HG03571 (cell line): ENCODE results near the gene CSTF1.

Experiments
- ATAC-seq: cut with Tn5 transposase; IDR thresholded peaks from one replicate; pipeline ENCODE4 v1.9.1; 2021; ENCODE audit not compliant: unreplicated experiment

Gene CSTF1

DNA sequence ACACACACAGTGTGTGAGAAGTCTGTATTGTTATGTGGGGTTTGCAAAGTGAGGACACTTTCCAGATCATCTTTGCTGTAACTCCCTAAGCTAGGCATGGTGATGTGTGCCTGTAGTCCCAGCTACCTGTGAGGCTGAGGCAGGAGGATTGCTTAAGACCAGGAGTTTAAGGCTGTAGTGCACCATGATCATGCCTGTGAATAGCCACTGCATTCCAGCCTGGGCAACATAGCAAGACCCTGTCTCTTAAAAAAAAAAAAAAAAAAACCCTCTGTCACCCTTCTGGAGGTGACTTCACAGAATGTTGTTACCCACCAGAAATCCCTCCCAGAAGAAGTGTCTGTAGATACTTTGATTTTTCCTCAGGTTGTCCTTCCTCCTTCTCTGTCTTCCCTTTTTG is 34.5 kb downstream of the CSTF1 start:
- no peak for ATAC-seq

DNA sequence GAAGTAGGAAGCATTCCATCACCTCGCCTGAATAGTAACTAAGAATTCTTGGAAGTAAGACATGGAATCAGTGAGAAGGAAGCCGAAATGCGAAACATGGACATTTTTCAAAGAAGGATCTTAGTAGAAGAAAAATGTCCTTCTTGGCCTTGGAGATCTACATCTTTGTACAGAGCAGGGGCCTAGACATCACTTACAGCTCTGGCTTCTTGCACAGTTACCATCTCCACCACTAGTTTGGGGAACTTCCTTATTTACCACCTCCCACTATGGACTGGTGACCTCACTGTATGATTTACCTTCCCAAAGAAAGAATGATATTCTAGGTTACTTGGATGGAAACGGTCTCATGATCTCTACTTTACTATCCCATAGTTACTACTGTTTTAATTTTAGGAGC is 35.4 kb downstream of the CSTF1 start:
- ATAC-seq, result no peak

DNA sequence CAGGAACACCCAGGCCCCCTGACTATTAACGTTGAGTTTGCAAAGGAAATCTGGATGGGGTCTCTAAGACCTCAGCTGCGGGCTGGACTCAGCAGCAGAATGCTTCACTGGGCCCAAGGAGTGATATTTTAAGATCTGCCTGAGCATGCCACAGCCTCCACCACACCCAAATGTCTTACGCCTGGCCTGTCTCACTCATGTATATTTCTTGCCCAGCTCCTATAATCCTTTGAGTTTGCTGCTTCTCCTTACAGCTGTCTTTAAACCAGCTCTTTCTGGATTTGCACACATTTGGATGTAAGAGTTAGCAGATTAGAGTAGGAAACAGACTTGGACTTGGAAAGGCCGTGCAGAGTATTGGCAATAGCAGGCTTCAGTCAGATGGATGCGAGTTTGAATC is 36.0 kb downstream of the CSTF1 start:
- ATAC-seq, result no peak

DNA sequence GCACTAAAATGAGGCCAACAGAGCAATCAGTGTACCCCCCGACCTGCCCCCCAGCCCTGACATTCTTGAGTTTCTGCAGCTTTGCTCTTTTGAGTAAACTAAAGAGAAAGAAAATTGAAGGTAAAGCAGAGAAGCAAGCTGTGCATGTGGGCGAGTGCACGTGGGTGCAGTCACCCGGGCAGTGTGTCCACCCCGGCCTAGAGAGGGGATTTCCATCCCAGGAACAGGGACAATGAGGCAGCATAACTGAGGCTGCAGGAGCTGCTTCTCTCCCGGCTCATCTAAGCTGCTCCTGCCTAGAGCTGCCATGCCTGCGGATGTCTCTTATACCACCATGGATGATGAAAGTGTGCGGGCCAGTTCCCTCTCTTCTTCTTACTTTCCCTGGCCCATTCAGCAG is 36.4 kb downstream of the CSTF1 start:
- no peak for ATAC-seq

DNA sequence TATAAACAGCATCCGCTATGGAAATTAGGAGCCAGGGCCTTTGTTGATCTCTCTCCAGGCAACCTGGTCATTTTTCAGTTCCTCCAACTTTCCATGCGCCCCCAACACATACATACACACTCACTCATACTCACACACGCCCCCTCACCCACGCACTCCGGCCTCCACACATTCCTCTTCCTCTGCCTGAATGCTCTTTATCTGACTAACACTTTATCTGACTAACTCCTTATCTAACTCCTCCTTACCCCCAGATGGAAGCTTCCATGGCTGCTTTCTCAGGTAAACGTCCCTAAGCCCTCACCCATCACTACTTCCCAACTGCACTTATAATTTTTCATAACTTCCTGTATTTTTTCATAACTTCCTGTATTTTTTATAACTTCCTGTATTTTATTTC is 37.1 kb downstream of the CSTF1 start:
- ATAC-seq, result no peak

DNA sequence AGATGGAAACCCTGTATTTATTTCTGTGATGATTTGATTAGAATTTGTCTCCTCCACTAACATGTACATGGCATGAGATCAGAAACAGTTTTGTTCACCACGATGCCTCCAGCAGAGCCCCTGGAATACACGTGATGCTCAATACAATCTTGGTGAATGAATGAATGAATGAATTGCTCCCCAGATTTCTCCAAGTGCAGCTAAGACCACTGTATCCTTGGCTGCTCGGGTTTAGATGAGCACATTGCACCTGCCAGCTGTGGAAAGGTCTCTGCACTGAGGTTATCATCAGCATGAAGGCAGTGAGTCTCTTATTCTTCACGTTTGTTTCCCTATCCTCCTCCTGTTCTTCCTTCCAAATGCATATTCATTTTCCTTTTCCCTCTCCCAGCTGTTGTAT is 37.5 kb downstream of the CSTF1 start:
- no peak for ATAC-seq

DNA sequence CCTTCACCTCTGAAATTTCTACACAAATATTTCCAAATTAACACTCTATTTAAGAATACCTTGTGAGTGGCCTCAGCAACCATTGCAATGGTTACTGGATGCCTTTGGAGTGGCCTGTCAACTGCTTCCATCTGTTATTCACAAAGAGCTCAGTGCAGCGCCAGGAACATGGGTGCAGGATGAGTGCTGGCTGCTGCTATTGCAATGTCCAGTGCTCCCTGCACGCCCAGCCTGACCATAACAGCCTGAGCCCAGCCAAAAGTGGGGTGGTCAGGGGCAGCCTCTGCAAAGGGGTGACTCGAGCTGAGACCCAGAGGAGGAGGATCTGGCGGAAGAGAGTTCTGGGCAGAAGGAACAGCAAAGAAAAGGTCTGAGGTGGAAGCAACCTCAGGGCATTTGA is 38.0 kb downstream of the CSTF1 start:
- no peak for ATAC-seq

DNA sequence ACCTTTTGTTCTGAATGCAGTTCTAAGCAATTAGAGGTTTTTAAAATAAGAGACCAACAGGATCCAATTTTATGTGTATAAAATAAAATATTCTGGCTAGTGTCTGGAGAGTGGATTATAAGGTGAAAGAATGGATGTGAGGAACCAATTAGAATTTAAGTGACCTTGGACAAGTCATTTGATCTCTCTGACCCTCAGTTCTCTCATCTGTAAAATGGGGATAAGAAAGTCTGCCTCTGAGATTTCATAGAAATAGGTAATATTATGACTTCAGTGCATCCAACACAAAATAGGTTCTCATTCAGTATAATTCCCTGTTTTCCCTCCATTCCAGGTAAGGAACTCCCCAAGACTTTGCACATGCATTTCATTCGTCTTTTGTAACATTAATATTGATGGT is 38.5 kb downstream of the CSTF1 start:
- ATAC-seq, result no peak

DNA sequence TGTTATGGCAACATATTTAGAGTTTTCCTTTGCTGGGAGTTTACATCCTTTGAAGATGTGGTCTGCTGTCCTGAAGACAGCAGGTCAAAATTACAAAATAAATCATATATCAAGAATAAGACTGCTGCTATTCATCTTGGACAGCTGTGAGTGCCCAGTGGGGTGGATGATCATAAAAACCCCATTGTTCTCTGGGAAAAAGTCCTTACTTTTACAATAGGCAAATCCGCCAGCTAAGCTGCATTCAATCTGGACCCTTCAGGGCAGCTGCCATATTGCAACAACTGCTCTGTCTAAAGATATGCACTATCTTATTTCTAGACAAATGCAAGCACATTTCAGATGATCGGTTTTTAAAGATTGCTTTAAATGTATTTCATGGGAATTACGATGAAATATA is 39.0 kb downstream of the CSTF1 start:
- ATAC-seq, result no peak

DNA sequence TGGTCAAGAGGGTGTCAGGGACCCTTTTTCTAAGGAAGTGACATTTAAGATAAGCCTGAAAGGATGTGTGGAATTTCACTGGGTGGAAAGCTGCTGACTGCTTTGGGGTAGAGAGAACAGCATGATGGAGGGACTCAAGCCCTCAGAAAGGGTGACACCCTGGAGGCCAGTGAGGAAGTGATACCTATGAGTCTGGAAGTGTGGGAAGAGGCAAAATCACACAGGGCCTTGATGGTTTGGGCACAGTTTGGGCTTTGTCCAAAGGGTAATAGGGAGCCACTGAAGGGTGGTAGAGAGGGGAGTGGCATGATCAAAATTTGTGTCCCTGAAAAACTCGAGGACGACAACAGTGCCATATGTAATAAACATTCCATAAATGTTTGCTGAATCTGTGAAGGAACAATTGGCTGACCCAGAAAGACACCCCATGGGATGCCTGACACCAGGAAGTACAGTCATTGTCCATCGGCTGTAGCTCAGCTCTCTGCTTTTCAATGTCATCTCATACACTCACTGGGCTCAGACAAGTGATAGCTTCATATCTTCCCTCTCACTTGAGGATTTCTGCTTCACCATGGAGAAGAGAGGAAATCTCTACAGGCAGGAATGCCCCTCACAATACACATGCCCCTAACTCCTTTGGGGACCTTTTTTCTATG is 40.9 kb downstream of the CSTF1 start:
- no peak for ATAC-seq

DNA sequence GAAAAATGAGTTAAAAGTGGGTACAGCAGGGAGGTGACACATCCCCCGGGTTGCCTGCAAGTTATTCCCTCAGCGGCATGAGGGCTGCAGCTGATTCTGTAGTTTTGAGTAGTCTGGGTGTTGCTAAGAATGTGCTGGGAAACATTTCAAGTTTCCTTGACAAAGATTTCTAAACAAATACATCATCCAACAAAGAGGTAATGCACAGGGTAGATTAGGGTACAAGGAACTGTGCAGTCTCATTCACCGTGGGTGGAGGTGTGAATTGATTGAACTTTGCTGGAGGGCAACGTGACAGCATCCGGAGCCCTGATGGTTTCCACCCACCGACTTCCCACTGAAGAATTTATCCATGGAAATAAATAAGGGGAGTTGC is 41.4 kb downstream of the CSTF1 start:
- ATAC-seq, result no peak

DNA sequence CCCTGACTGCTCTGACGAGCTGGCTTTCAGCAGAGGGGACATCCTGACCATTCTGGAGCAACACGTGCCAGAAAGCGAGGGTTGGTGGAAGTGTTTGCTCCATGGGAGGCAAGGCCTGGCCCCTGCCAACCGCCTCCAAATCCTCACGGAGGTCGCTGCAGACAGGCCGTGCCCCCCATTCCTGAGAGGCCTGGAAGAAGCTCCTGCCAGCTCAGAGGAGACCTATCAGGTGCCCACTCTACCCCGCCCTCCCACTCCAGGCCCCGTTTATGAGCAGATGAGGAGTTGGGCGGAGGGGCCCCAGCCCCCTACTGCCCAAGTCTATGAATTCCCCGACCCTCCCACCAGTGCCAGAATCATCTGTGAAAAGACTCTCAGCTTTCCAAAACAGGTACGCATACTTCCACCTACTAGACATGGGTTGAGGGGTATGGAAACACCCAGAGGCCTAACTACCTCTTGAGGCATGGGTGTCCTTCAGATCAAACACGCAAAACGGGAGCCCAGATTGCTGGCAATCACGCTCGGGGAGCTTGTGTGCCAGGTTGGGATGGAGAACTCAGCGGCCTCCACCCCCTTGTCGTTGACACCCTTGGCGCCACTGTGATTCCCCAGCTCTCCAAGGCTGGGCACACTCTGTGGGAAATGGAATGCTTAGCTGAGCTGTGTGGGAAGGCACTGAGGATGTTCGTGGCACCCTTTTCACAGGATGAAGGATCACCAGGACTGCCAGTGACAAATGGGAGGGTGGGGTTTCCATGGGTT is 44.9 kb downstream of the CSTF1 start:
- no peak for ATAC-seq

DNA sequence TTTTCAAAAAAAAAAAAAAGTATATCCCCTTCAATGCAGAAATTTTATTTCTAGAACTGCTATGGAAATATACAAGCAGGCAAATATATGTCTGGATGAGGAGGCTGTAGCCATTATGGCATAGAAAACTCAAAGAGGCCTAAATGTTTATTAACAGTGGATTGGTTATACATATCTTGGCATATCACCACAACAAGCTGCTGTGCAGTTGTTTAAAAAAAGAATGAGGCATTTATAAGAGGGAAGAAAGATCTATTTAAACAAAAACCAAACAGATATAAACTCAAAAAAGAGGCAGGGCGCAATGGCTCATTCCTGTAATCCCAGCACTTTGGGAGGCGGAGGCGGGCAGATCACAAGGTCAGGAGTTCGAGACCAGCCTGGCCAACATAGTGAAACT is 45.8 kb downstream of the CSTF1 start:
- no peak for ATAC-seq

DNA sequence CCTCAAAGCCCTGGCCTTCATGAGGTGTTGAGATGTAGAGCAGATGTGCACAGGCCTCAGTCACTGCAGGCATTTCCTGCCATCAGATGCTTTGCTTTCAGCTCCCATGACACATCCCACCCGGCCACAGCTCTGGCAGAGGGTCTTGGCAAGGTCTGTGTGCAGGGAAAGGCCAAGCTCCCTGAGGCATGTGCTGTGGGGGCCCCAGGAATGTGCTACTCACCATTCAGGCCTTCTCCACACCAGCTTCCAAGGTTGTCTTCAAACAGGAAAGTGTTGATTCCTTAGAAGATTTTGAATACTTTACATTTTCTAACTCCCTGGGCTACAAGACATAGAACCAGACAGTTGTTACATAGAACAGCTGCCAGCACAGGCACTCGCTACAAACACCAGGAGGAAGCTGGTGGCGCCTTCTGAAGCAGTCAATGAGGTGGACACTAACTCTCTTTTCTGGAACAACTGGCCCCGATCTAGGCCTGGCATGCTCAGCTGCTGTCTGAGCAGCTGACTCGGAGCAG is 47.4 kb downstream of the CSTF1 start:
- ATAC-seq, result no peak

DNA sequence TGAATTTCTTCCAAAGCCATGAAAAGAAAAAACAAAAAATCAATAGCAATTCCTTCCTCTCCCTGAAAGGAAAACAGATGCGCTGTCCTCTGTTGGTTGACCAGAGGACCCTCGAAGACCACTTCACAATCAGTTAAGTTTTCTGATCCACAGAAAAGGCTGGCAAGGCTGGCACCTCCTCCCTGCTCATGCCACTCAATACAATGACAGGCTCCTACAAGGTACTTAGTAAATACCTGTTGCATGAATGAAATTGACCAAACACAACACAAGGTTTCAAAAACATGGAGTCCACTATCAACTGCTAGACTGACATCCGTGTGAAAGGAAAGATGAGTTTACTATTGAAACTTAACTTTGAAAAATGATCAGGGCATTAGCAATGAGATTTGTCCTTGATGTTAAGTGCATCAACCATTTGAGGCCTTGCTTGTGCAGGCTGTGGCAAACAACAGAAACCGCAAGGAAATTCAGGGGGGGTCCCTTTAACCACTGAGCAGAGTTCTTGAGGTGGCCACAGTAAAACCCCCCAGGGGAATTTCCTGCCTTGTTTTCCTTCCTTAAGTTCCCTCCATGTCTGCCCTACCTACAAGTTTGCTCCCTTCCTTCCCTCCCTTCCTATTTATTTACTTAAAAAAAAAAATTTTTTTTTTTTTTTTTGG is 48.0 kb downstream of the CSTF1 start:
- no peak for ATAC-seq

DNA sequence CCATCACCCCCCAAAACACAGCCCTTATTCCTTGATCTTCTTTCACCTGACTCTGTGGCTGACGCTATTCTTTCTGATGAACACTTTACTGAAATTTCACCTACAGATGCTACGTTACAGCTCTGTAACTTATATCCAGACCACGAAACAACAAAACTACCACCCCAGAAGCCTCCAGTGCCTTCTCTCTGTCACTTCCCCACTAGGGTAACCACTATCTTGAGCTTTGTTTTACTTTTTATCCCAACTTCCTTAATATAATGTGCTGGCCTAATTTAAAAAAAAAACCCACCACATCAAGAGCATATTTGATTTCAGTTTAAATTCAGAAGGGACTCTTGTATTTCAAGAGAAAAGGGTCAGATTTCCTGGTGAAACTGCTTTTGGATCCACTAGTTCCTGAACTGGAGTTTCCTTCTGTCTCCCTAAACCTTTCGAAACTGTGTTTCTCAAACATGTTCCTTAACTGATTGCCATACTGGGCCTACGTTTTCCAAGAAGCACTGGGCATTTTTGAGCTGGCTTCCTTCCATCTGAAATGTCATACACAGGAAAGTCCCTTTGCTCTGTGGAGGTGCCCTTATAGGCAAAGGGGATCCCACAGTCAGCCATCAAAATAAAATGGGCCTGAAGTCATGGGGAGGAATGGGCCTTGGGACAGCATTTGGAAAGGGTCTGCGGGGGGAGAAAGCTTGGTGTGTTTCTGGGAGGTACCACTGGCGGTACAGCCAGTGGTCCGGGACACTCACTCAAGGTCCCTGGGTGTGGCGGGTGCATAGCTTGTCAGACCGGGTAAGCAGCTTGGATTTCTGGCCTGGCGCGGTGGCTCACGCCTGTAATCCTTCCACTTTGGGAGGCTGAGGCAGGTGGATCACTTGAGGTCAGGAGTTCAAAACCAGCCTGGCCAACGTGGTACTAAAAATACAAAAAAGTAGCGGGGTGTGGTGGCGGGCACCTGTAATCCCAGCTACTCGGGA is 50.2 kb downstream of the CSTF1 start:
- no peak for ATAC-seq

DNA sequence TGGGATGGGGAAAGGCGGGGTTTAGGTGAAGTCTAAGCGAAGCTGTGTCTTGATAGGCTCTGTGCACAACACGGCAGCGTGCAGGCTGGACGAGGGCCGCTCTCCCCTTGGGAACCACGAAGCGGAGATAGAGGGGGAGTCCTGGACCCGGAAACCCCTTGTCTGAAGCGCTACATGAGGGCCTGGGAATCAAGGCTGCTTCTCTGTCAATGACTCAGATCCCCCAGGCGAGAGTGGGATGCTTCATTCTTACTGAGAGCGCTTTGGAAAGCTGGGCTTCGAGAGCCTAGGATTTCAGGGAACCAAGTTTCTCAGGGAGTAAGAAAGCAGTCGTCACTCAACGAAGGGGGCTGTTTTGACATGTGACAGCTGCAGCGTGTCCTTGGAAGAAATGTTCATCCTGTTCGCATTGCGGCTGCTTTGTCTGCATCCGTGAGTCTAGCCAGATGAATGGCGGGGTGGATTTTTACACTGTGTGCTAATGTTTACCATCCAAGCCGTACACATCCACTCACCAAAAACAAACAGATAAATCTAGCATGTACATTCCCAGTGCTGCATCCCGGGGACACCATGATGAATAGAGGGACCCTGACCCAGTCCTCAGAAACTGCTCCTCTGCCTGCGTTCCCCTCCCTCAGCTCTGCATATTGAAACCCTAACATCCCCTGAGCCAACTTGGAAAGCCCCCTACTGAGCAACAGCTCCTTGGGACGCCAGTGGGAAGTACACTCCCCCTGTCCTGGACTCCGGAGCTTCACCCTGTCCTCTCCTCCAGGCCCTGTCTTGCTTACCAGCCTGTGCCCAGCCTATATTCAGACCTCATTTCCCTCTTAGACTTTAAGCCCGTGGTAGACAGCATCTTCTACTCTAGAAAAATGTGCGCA is 51.5 kb downstream of the CSTF1 start:
- ATAC-seq, result no peak

DNA sequence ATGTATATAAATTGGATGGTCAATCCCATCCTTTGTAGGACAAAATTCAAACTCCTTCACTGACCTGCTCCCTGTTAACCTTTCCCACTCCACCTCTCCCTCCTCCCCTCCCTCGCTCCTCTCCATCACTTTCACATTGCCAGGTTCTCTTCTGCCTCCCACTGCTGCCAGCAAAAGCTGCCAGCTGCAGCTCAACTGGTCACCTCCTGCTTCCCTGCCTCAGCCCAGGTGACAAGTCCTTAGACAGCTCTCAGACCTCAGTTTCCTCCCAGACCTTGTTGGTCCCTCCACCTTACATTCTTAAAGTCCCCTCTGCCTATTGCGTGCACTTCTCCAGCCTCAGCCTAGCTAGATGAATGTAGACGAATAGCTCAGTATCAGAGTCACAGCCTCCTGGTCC is 52.7 kb downstream of the CSTF1 start:
- no peak for ATAC-seq

DNA sequence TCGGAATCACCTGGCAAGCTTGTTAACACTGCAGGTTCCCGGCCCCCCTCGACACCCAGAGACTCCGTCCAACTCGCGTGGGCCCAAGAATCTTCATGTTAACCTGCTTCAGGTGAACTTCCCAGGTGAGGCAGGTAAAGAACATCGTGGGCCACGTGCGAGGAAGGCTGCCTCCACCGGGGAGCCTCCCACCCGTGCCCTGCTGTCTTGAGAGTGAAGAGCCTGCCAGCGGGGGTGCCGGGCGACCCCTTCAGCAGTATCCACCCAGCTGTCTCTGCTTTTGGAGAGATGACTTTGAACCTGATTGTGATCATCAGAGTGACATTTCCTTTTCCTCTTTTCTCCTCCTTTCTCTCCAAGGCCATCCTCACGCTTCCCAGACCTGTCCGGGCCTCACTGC is 53.1 kb downstream of the CSTF1 start:
- no peak for ATAC-seq

DNA sequence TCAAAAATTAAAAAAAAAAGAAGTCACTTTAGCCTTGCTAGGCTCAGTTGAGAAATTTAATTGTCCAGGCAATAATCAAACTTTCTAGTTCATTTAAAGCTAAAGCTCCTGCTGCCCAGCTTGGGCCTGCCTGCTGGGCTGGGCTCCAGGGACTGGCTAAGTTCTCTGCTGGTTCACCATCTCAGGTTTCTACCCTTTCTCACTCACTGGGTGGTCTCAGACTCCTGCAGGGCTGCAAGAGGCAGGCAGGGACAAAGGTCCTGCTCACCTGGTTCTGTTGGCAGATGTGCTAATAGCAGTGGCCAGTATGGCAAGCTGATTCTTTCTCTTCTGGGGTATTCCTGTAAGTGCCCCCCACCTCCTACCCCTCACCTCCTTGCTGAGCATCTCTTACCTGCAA is 54.8 kb downstream of the CSTF1 start:
- no peak for ATAC-seq
